Effector memory CD8-positive, alpha-beta T cell (primary cell): ENCODE data around the gene PCCA.
"Not testable (repeated sequence)": the region's sequence is repeated elsewhere in the genome, so short reads cannot be mapped to it uniquely, and the experiment has no call there.

Experiments
- ATAC-seq: fragments of 150-1000 bp; cut with Tn5 transposase; replicated peaks from 2 replicates; pipeline ENCODE4 v1.10.0; 2021; ENCODE audit warnings: mild to moderate bottlenecking, moderate library complexity
- DNase-seq, 3 experiments: peaks; one replicate each; pipeline ENCODE4 v3.0.0; 2021
- H3K27ac Mint-ChIP-seq, 2 donors: one replicate each; pipeline ENCODE4 v1.8.0; 2022; ENCODE audit warnings: mild to moderate bottlenecking in 2 of 2, mixed read lengths in 2 of 2, moderate library complexity in 2 of 2
- H3K27me3 Mint-ChIP-seq, 2 donors: one replicate each; pipeline ENCODE4 v1.8.0; 2022; ENCODE audit warnings: mixed read lengths in 2 of 2
- H3K36me3 Mint-ChIP-seq: one replicate; pipeline ENCODE4 v1.8.0; 2022; ENCODE audit warnings: mild to moderate bottlenecking, moderate library complexity, mixed read lengths; ENCODE audit not compliant: insufficient read depth
- H3K4me1 Mint-ChIP-seq, 2 donors: one replicate each; pipeline ENCODE4 v1.8.0; 2022; ENCODE audit warnings: low read depth in 2 of 2, mixed read lengths in 2 of 2
- H3K4me3 Mint-ChIP-seq, 2 donors: one replicate each; pipeline ENCODE4 v1.8.0; 2022; ENCODE audit warnings: mild to moderate bottlenecking in 2 of 2, mixed read lengths in 2 of 2, moderate library complexity in 2 of 2
- H3K9me3 Mint-ChIP-seq, 2 donors: one replicate each; pipeline ENCODE4 v1.8.0; 2022; ENCODE audit warnings: mixed read lengths in 2 of 2

PCCA gene

GRCh38 chr13:100131863-100132574, 43.1 kb downstream of the PCCA start:
- ATAC-seq (no peak), DNase-seq (no peak)
- Mint-ChIP-seq H3K27ac (no peak overlapping the region), H3K36me3 (peaks cover 5% of the 10 kb centered on the region), H3K4me1 (peaks cover 11 to 19% of the 10 kb centered on the region in 2 donors), H3K27me3 (no peaks in the 10 kb centered on the region), H3K9me3 (no peaks in the 10 kb centered on the region), H3K4me3 (no peak overlapping the region)

- H3K4me1 Mint-ChIP-seq: peaks cover 3 to 13% of the 10 kb centered on the region in 2 donors
- ATAC-seq: no peak
- no peaks in the 10 kb centered on the region for H3K27me3 Mint-ChIP-seq
- no peak for DNase-seq
- no peaks in the 10 kb centered on the region for H3K9me3 Mint-ChIP-seq
- no peaks in the 10 kb centered on the region for H3K36me3 Mint-ChIP-seq
- H3K27ac Mint-ChIP-seq: no peak overlapping the region
- H3K4me3 Mint-ChIP-seq: no peak overlapping the region
Measured at GRCh38 chr13:100138859-100139491, 50.1 kb downstream of the PCCA start.

GRCh38 chr13:100139817-100140216, 50.9 kb downstream of the PCCA start:
- Mint-ChIP-seq H3K4me3 (no peak overlapping the region), H3K27ac (no peak overlapping the region), H3K36me3 (no peaks in the 10 kb centered on the region), H3K9me3 (no peaks in the 10 kb centered on the region), H3K27me3 (no peaks in the 10 kb centered on the region), H3K4me1 (peaks cover 3 to 7% of the 10 kb centered on the region in 2 donors)
- ATAC-seq (no peak), DNase-seq (no peak)

GRCh38 chr13:100140441-100140840, 51.5 kb downstream of the PCCA start:
- no peak overlapping the region for H3K27ac Mint-ChIP-seq
- H3K36me3 Mint-ChIP-seq: no peaks in the 10 kb centered on the region
- DNase-seq (no peak), ATAC-seq (no peak)
- no peaks in the 10 kb centered on the region for H3K27me3 Mint-ChIP-seq
- no peak overlapping the region for H3K4me3 Mint-ChIP-seq
- H3K9me3 Mint-ChIP-seq: no peaks in the 10 kb centered on the region
- peaks cover 3 to 7% of the 10 kb centered on the region in 2 donors for H3K4me1 Mint-ChIP-seq

GRCh38 chr13:100141461-100141961, 52.6 kb downstream of the PCCA start:
- H3K4me3 Mint-ChIP-seq, H3K36me3 Mint-ChIP-seq, ATAC-seq, DNase-seq, H3K9me3 Mint-ChIP-seq, H3K27ac Mint-ChIP-seq, H3K27me3 Mint-ChIP-seq, H3K4me1 Mint-ChIP-seq: not testable (repeated sequence)

- Mint-ChIP-seq H3K9me3 (no peaks in the 10 kb centered on the region), H3K27ac (no peak overlapping the region), H3K4me1 (no peaks in the 10 kb centered on the region), H3K36me3 (peaks cover 3% of the 10 kb centered on the region), H3K4me3 (no peak overlapping the region), H3K27me3 (no peaks in the 10 kb centered on the region)
- ATAC-seq (no peak), DNase-seq (no peak)
Measured at GRCh38 chr13:100146534-100146933, 57.6 kb downstream of the PCCA start.

GRCh38 chr13:100147825-100148224, 58.9 kb downstream of the PCCA start:
- ATAC-seq (no peak), DNase-seq (no peak)
- Mint-ChIP-seq H3K9me3 (no peaks in the 10 kb centered on the region), H3K27me3 (no peaks in the 10 kb centered on the region), H3K36me3 (peaks cover 3% of the 10 kb centered on the region), H3K4me3 (no peak overlapping the region), H3K27ac (no peak overlapping the region), H3K4me1 (no peaks in the 10 kb centered on the region)

- no peaks in the 10 kb centered on the region for H3K9me3 Mint-ChIP-seq
Measured at GRCh38 chr13:100148422-100148821, 59.5 kb downstream of the PCCA start.

GRCh38 chr13:100149389-100149788, 60.5 kb downstream of the PCCA start:
- no peak overlapping the region for H3K4me3 Mint-ChIP-seq
- ATAC-seq (no peak), DNase-seq (no peak)
- H3K4me1 Mint-ChIP-seq: no peaks in the 10 kb centered on the region
- no peaks in the 10 kb centered on the region for H3K27me3 Mint-ChIP-seq
- peaks cover 3% of the 10 kb centered on the region for H3K36me3 Mint-ChIP-seq
- no peak overlapping the region for H3K27ac Mint-ChIP-seq
- H3K9me3 Mint-ChIP-seq: no peaks in the 10 kb centered on the region

More at GRCh38 chr13:100148422-100148821, 59.5 kb downstream of the PCCA start:
- Mint-ChIP-seq H3K4me1 (no peaks in the 10 kb centered on the region), H3K27me3 (no peaks in the 10 kb centered on the region), H3K27ac (no peak overlapping the region), H3K4me3 (no peak overlapping the region), H3K36me3 (peaks cover 3% of the 10 kb centered on the region)
- no peak for ATAC-seq
- DNase-seq: no peak

GRCh38 chr13:100150711-100151110, 61.8 kb downstream of the PCCA start:
- not testable (repeated sequence) for ATAC-seq, H3K4me1 Mint-ChIP-seq, H3K27me3 Mint-ChIP-seq, H3K27ac Mint-ChIP-seq, H3K4me3 Mint-ChIP-seq, H3K9me3 Mint-ChIP-seq, DNase-seq, H3K36me3 Mint-ChIP-seq

- Mint-ChIP-seq H3K27ac (no peak overlapping the region), H3K4me3 (no peak overlapping the region)
- no peak for ATAC-seq
Measured at GRCh38 chr13:100154842-100155416, 66.0 kb downstream of the PCCA start.

GRCh38 chr13:100156788-100157187, 67.9 kb downstream of the PCCA start:
- Mint-ChIP-seq H3K4me3 (no peak overlapping the region), H3K27me3 (no peaks in the 10 kb centered on the region), H3K27ac (no peak overlapping the region), H3K36me3 (peaks cover 3% of the 10 kb centered on the region), H3K9me3 (no peaks in the 10 kb centered on the region), H3K4me1 (no peaks in the 10 kb centered on the region)
- ATAC-seq: no peak
- DNase-seq: no peak

More at GRCh38 chr13:100154842-100155416, 66.0 kb downstream of the PCCA start:
- peaks cover 3% of the 10 kb centered on the region for H3K36me3 Mint-ChIP-seq
- no peaks in the 10 kb centered on the region for H3K4me1 Mint-ChIP-seq
- DNase-seq: no peak
- no peaks in the 10 kb centered on the region for H3K9me3 Mint-ChIP-seq
- H3K27me3 Mint-ChIP-seq: no peaks in the 10 kb centered on the region

- DNase-seq (no peak), ATAC-seq (no peak)
- Mint-ChIP-seq H3K27ac (no peak overlapping the region), H3K36me3 (peaks cover 3% of the 10 kb centered on the region), H3K9me3 (no peaks in the 10 kb centered on the region), H3K27me3 (no peaks in the 10 kb centered on the region), H3K4me3 (no peak overlapping the region), H3K4me1 (no peaks in the 10 kb centered on the region)
Measured at GRCh38 chr13:100158569-100158968, 69.7 kb downstream of the PCCA start.

- H3K27me3 Mint-ChIP-seq: no peaks in the 10 kb centered on the region
- no peak for DNase-seq
- H3K36me3 Mint-ChIP-seq: peaks cover 3% of the 10 kb centered on the region
- peaks cover 0 to under 1% of the 10 kb centered on the region in 2 donors for H3K4me1 Mint-ChIP-seq
- H3K4me3 Mint-ChIP-seq: no peak overlapping the region
- no peaks in the 10 kb centered on the region for H3K9me3 Mint-ChIP-seq
- no peak overlapping the region for H3K27ac Mint-ChIP-seq
- ATAC-seq: no peak
Measured at GRCh38 chr13:100159584-100159983, 70.7 kb downstream of the PCCA start.
